HG03159 (cell line): Measurements from ENCODE around the gene MRC2.
"Not testable (repeated sequence)": the region's sequence is repeated elsewhere in the genome, so short reads cannot be mapped to it uniquely, and the experiment has no call there.

Experiments
- ATAC-seq: cut with Tn5 transposase; IDR thresholded peaks from one replicate; pipeline ENCODE4 v1.9.1; 2021; ENCODE audit warnings: mild to moderate bottlenecking, moderate library complexity; ENCODE audit not compliant: unreplicated experiment

MRC2 gene

GRCh38 chr17:62676952-62677596 lies 49.6 kb downstream of the MRC2 start:
- no peak for ATAC-seq

GRCh38 chr17:62678214-62678919 lies 50.9 kb downstream of the MRC2 start:
- ATAC-seq: no peak

- no peak for ATAC-seq
Measured at GRCh38 chr17:62679866-62680377, 52.5 kb downstream of the MRC2 start.

- no peak for ATAC-seq
Measured at GRCh38 chr17:62680541-62681052, 53.1 kb downstream of the MRC2 start.

GRCh38 chr17:62681061-62681938 lies 53.8 kb downstream of the MRC2 start:
- no peak for ATAC-seq

- no peak for ATAC-seq
Measured at GRCh38 chr17:62681939-62682381, 54.5 kb downstream of the MRC2 start.

- no peak for ATAC-seq
Measured at GRCh38 chr17:62684179-62684578, 56.7 kb downstream of the MRC2 start.

GRCh38 chr17:62687997-62688396 lies 60.5 kb downstream of the MRC2 start:
- no peak for ATAC-seq

GRCh38 chr17:62688398-62689160 lies 61.1 kb downstream of the MRC2 start:
- ATAC-seq: no peak

- ATAC-seq: no peak
Measured at GRCh38 chr17:62689441-62690167, 62.1 kb downstream of the MRC2 start.

- ATAC-seq: no peak
Measured at GRCh38 chr17:62690168-62690897, 62.9 kb downstream of the MRC2 start.

GRCh38 chr17:62691589-62691915 lies 64.1 kb downstream of the MRC2 start:
- ATAC-seq: not testable (repeated sequence)

- no peak for ATAC-seq
Measured at GRCh38 chr17:62692159-62692651, 64.7 kb downstream of the MRC2 start.

GRCh38 chr17:62692721-62693431 lies 65.4 kb downstream of the MRC2 start:
- peak; percentile 48 for ATAC-seq

GRCh38 chr17:62693616-62694409 lies 66.3 kb downstream of the MRC2 start:
- no peak for ATAC-seq

GRCh38 chr17:62695093-62695738 lies 67.7 kb downstream of the MRC2 start:
- ATAC-seq: not testable (repeated sequence)

GRCh38 chr17:62696256-62696655 lies 68.8 kb downstream of the MRC2 start:
- no peak for ATAC-seq
